GM19351 (cell line): ENCODE data around the gene CYB5R3.
"Not testable (repeated sequence)": the region's sequence is repeated elsewhere in the genome, so short reads cannot be mapped to it uniquely, and the experiment has no call there.

Experiments used
- ATAC-seq: cut with Tn5 transposase; IDR thresholded peaks from one replicate; pipeline ENCODE4 v1.9.1; 2021; ENCODE audit warnings: mild to moderate bottlenecking, moderate library complexity; ENCODE audit not compliant: unreplicated experiment

CYB5R3 gene

GRCh38 chr22:42575996-42576574 is 73.1 kb downstream of the CYB5R3 start:
- ATAC-seq: not testable (repeated sequence)

GRCh38 chr22:42574468-42574867 is 74.7 kb downstream of the CYB5R3 start:
- not testable (repeated sequence) for ATAC-seq

GRCh38 chr22:42574046-42574445 is 75.1 kb downstream of the CYB5R3 start:
- not testable (repeated sequence) for ATAC-seq

- ATAC-seq: not testable (repeated sequence)
Observed at GRCh38 chr22:42571068-42571467, 78.1 kb downstream of the CYB5R3 start.

GRCh38 chr22:42570580-42570979 is 78.6 kb downstream of the CYB5R3 start:
- not testable (repeated sequence) for ATAC-seq

GRCh38 chr22:42567950-42568349 is 81.2 kb downstream of the CYB5R3 start:
- ATAC-seq: not testable (repeated sequence)
